IMR-90 (cell line): ENCODE results near the gene PELI1. TPM values are rescaled to one million over a fixed set of nuclear protein-coding genes. Genes with fewer than 3 reads are reported as not detected.

Experiments
- ATAC-seq: fragments of 200-7000 bp; cut with Tn5 transposase; 2 replicates; pipeline ENCODE4 v1.9.1; 2020; ENCODE audit warnings: low read depth, mild to moderate bottlenecking, moderate library complexity
- BruUV-seq: library from RNA; stranded (reverse); fragments of 400-500 nt; replicated peaks from 2 replicates; lab custom pipeline; 2021; lab: Mats Ljungman, UMichigan
- CTCF ChIA-PET: fragments of 300-600 bp; formaldehyde crosslinking; extraction: SDS; loops from one replicate; lab custom pipeline; 2021; ENCODE audit warnings: antibody characterized with exemption; lab: Yijun Ruan, JAX
- POLR2A ChIA-PET: fragments of 300-600 bp; sonication (Branson Sonifier 250); formaldehyde crosslinking; loops from one replicate; lab custom pipeline; 2022; ENCODE audit warnings: antibody characterized with exemption; ENCODE audit not compliant: unreplicated experiment; lab: Charles Lee
- DNase-seq: peaks from one replicate; pipeline ENCODE4 v3.0.0; 2013
- H2AFZ ChIP-seq: replicated peaks from 2 replicates; pipeline ENCODE3; 2013; ENCODE audit warnings: low read length, mild to moderate bottlenecking; ENCODE audit not compliant: poor library complexity
- H2AK5ac ChIP-seq: 2 replicates; pipeline ENCODE4 v1.6.1; 2013; ENCODE audit warnings: low read depth, low read length, inconsistent platforms
- H2AK9ac ChIP-seq: replicated peaks from 2 replicates; pipeline ENCODE3; 2013; ENCODE audit warnings: mild to moderate bottlenecking, low read depth, low read length, moderate library complexity; ENCODE audit not compliant: poor library complexity
- H2BK120ac ChIP-seq: 2 replicates; pipeline ENCODE4 v1.6.1; 2013; ENCODE audit warnings: low read depth, low read length, inconsistent platforms
- H2BK15ac ChIP-seq: 3 replicates; pipeline ENCODE4 v1.6.1; 2013; ENCODE audit warnings: low read depth, low read length, inconsistent platforms
- H2BK20ac ChIP-seq: 2 replicates; pipeline ENCODE4 v1.6.1; 2013; ENCODE audit warnings: low read depth, mild to moderate bottlenecking, inconsistent platforms, low read length, moderate library complexity
- H2BK5ac ChIP-seq: 2 replicates; pipeline ENCODE4 v1.6.1; 2013; ENCODE audit warnings: mild to moderate bottlenecking, low read depth, low read length, inconsistent platforms; ENCODE audit not compliant: poor library complexity, severe bottlenecking
- H3K14ac ChIP-seq: replicated peaks from 2 replicates; pipeline ENCODE4 v1.6.1; 2013; ENCODE audit warnings: low read depth, low read length, inconsistent platforms
- H3K18ac ChIP-seq: 2 replicates; pipeline ENCODE4 v1.6.1; 2013; ENCODE audit warnings: low read depth, low read length, control low read depth
- H3K23ac ChIP-seq: 2 replicates; pipeline ENCODE4 v1.6.1; 2013; ENCODE audit warnings: low read depth, low read length, inconsistent platforms
- H3K27ac ChIP-seq: 2 replicates; pipeline ENCODE4 v1.5.1; 2013; ENCODE audit warnings: mild to moderate bottlenecking, control low read depth, low read length; ENCODE audit not compliant: insufficient read depth
- H3K27me3 ChIP-seq: 2 replicates; pipeline ENCODE4 v1.6.1; 2013; ENCODE audit warnings: low read length; ENCODE audit not compliant: control insufficient read depth, insufficient read depth
- H3K36me3 ChIP-seq: 2 replicates; pipeline ENCODE4 v1.6.1; 2013; ENCODE audit warnings: low read length, mixed read lengths; ENCODE audit not compliant: control insufficient read depth, insufficient read depth
- H3K4ac ChIP-seq: 2 replicates; pipeline ENCODE4 v1.6.1; 2013; ENCODE audit warnings: low read depth, low read length, inconsistent platforms
- H3K4me1 ChIP-seq: 2 replicates; pipeline ENCODE4 v1.6.1; 2013; ENCODE audit warnings: low read length, mixed read lengths; ENCODE audit not compliant: control insufficient read depth, insufficient read depth
- H3K4me2 ChIP-seq: 2 replicates; pipeline ENCODE4 v1.6.1; 2013; ENCODE audit warnings: low read depth, mild to moderate bottlenecking, control low read depth, low read length, moderate library complexity
- H3K4me3 ChIP-seq: 2 replicates; pipeline ENCODE4 v1.5.1; 2013; ENCODE audit warnings: low read depth, mild to moderate bottlenecking, control low read depth, low read length, moderate library complexity; ENCODE audit not compliant: insufficient read depth
- H3K56ac ChIP-seq: 2 replicates; pipeline ENCODE4 v1.6.1; 2013; ENCODE audit warnings: low read length, inconsistent platforms; ENCODE audit not compliant: insufficient read depth; ENCODE audit errors: extremely low read depth
- H3K79me1 ChIP-seq, 2 experiments: 2 replicates each; pipeline ENCODE4 v1.6.1; 2013; ENCODE audit warnings: low read length in 2 of 2, inconsistent platforms in 1 of 2, low read depth in 1 of 2
- H3K9ac ChIP-seq: 2 replicates; pipeline ENCODE4 v1.6.1; 2013; ENCODE audit warnings: low read depth, low read length, control low read depth
- H3K9me1 ChIP-seq: 2 replicates; pipeline ENCODE4 v1.6.1; 2013; ENCODE audit warnings: low read length, inconsistent platforms; ENCODE audit not compliant: insufficient read depth
- H3K9me3 ChIP-seq: 2 replicates; pipeline ENCODE4 v1.6.1; 2013; ENCODE audit warnings: low read length; ENCODE audit not compliant: control insufficient read depth, insufficient read depth
- H4K20me1 ChIP-seq: 2 replicates; pipeline ENCODE4 v1.6.1; 2013; ENCODE audit warnings: low read length, inconsistent platforms; ENCODE audit not compliant: insufficient read depth
- H4K5ac ChIP-seq: 2 replicates; pipeline ENCODE4 v1.6.1; 2013; ENCODE audit warnings: mild to moderate bottlenecking, low read depth, low read length, control low read depth
- H4K8ac ChIP-seq, 2 experiments: 2 replicates each; pipeline ENCODE4 v1.6.1; 2013; ENCODE audit warnings: low read depth in 2 of 2, low read length in 2 of 2, control low read depth in 1 of 2, inconsistent platforms in 1 of 2
- H4K91ac ChIP-seq: 2 replicates; pipeline ENCODE4 v1.6.1; 2013; ENCODE audit warnings: low read depth, low read length, inconsistent platforms; ENCODE audit not compliant: insufficient read depth
- CEBPB ChIP-seq: IDR thresholded peaks from 2 replicates; pipeline ENCODE4 v1.6.1; 2012; ENCODE audit warnings: low read depth, low read length, improper control_type of control experiment
- POLR2A ChIP-seq: IDR thresholded peaks from 2 replicates; pipeline ENCODE4 v1.6.1; 2012; ENCODE audit warnings: mild to moderate bottlenecking, low read depth, low read length
- WGBS, 2 experiments: methylation state at CpG; one replicate each; pipeline versions ENCODE4 v1.1.5 to v1.1.7; 2013; ENCODE audit warnings: missing lambda C conversion rate in 2 of 2; ENCODE audit not compliant: insufficient read length in 1 of 2; ENCODE audit errors: extremely low coverage in 2 of 2; 5-methylcytosine and 5-hydroxymethylcytosine counted together
- dilution Hi-C: fragments of 300-500 bp; cut with HindIII; formaldehyde crosslinking; loops from one replicate; pipeline ENCODE4 v1.14.3; 2018; ENCODE audit warnings: low sequenced_read_pairs; ENCODE audit not compliant: unreplicated experiment
- in situ Hi-C: fragments of 300-500 bp; cut with MboI; formaldehyde crosslinking; loops from 3 replicates; pipeline ENCODE4 v1.14.3; 2019; ENCODE audit warnings: low sequenced_read_pairs, inconsistent platforms, mixed read lengths
- intact Hi-C: fragments of 100-400 bp; cut with micrococcal nuclease; formaldehyde crosslinking; loops from 2 replicates; pipeline ENCODE4 v1.10.0; 2022
- polyA plus RNA-seq, 3 experiments: library from polyadenylated mRNA; depleted of rRNA; stranded (reverse); fragments of >200 nt; gene quantifications; 2 replicates each; pipeline ENCODE4 v1.2.3, GENCODE V29; 2012; ENCODE audit warnings: low replicate concordance in 1 of 3
- total RNA-seq: library from RNA; depleted of rRNA; stranded (reverse); fragments of >200 nt; gene quantifications from 2 replicates; pipeline ENCODE4 v1.2.3, GENCODE V29; 2012

PELI1 gene
- total and polyA plus RNA-seq, 2 of the 4 experiments (the other 2 are of a cell fraction) = 2.2 to 2.5 TPM

GRCh38 chr2:64165706-64166105 is 21.5 kb upstream of the PELI1 start:
- H3K18ac ChIP-seq = no peak overlapping the region
- DNase-seq (peak; percentile 84), ATAC-seq (peak; percentile 80)
- no TSS peak for BruUV-seq
- H4K91ac ChIP-seq = no peak overlapping the region
- no peaks in the 10 kb centered on the region for H3K9me3 ChIP-seq
- H3K4me3 ChIP-seq = no peak overlapping the region
- TF ChIP-seq POLR2A (no peak), CEBPB (peak; percentile 18; the same call in 1 of the 2 replicates)
- no peak overlapping the region for H3K56ac ChIP-seq
- ChIA-PET CTCF (no interaction called here), POLR2A (no interaction called here)
- H3K36me3 ChIP-seq = no peaks in the 10 kb centered on the region
- H3K14ac ChIP-seq = no peak overlapping the region
- no peak overlapping the region for H3K27ac ChIP-seq
- H3K27me3 ChIP-seq = peaks cover 5% of the 10 kb centered on the region
- no peaks in the 10 kb centered on the region for H3K79me1 ChIP-seq
- in situ Hi-C loops (no loop called here), dilution Hi-C loops (no loop called here), intact Hi-C loops (no loop called here)
- no peak overlapping the region for H4K8ac ChIP-seq
- no peak overlapping the region for H3K9ac ChIP-seq
- H2BK20ac ChIP-seq = no peak overlapping the region
- WGBS, 2 experiments = no CpG with 5 or more reads among the region's 1 CpG
- no peak overlapping the region for H3K4ac ChIP-seq
- no peaks in the 10 kb centered on the region for H3K4me1 ChIP-seq
- no peak overlapping the region for H3K4me2 ChIP-seq
- H4K5ac ChIP-seq = no peak overlapping the region
- no peak overlapping the region for H2AK5ac ChIP-seq
- no peak overlapping the region for H2AFZ ChIP-seq
- no peak overlapping the region for H2BK120ac ChIP-seq
- H2BK5ac ChIP-seq = no peak overlapping the region
- H2AK9ac ChIP-seq = no peak overlapping the region
- no peak overlapping the region for H2BK15ac ChIP-seq
- H3K23ac ChIP-seq = no peak overlapping the region
- no peaks in the 10 kb centered on the region for H3K9me1 ChIP-seq
- no peaks in the 10 kb centered on the region for H4K20me1 ChIP-seq
